HCT116 (cell line): Measurements from ENCODE around the gene WSCD2. TPM values are rescaled to one million over a fixed set of nuclear protein-coding genes. Genes with fewer than 3 reads are reported as not detected.

ENCODE experiments used
- ATAC-seq: fragments of 200-7000 bp; cut with Tn5 transposase; 2 replicates; pipeline ENCODE4 v1.9.1; 2020; ENCODE audit warnings: mild to moderate bottlenecking, moderate library complexity
- BruUV-seq: library from RNA; stranded (reverse); fragments of 400-500 nt; replicated peaks from 2 replicates; lab custom pipeline; 2021; lab: Mats Ljungman, UMichigan
- CTCF ChIA-PET: fragments of 300-600 bp; sonication (Branson Sonifier 250); formaldehyde crosslinking; loops from one replicate; lab custom pipeline; 2021; ENCODE audit warnings: antibody characterized with exemption; lab: Charles Lee
- POLR2A ChIA-PET: fragments of 300-600, 350-600 bp; sonication (Branson Sonifier 250); formaldehyde crosslinking; loops from one replicate; lab custom pipeline; 2021; ENCODE audit warnings: antibody characterized with exemption; lab: Charles Lee
- RAD21 ChIA-PET, 2 experiments: fragments of 300-600 bp; sonication (Branson Sonifier 250); formaldehyde crosslinking; loops; one replicate each; lab custom pipeline; 2023; ENCODE audit warnings: low total read pairs in 2 of 2; ENCODE audit not compliant: uncharacterized antibody in 2 of 2, unreplicated experiment in 2 of 2, low non-redundant PET in 1 of 2; lab: Charles Lee
- DNase-seq: peaks from one replicate; pipeline ENCODE4 v3.0.0-alpha.2; 2010; ENCODE audit warnings: low read depth, low spot score
- H2AFZ ChIP-seq: fragments of 200-600 bp; shearing (Covaris generic), sonication (generic); 2 replicates; pipeline ENCODE4 v1.6.1; 2017; ENCODE audit warnings: low read depth, mixed run types, mixed read lengths, antibody characterized with exemption, low read length; ENCODE audit not compliant: poor library complexity, severe bottlenecking
- H3K27ac ChIP-seq: 2 replicates; pipeline ENCODE4 v1.5.1; 2012; ENCODE audit warnings: low read depth, low read length
- H3K27me3 ChIP-seq: fragments of 200-600 bp; sonication (generic); 2 replicates; pipeline ENCODE4 v1.6.1; 2016; ENCODE audit warnings: mixed run types, low read length, mixed read lengths; ENCODE audit not compliant: insufficient read depth
- H3K36me3 ChIP-seq, 2 experiments: fragments of 200-500 bp in 1 of 2; fragments of 200-600 bp in 1 of 2; sonication (Bioruptor generic) in 1 of 2; sonication (generic) in 1 of 2; 2 replicates each; pipeline versions ENCODE4 v1.5.1 to v1.6.1; 2014 to 2016; ENCODE audit warnings: low read length in 2 of 2, inconsistent platforms in 1 of 2, mixed read lengths in 1 of 2, mixed run types in 1 of 2; ENCODE audit not compliant: insufficient read depth in 2 of 2, control insufficient read depth in 1 of 2
- H3K4me1 ChIP-seq, 2 experiments: fragments of 200-600 bp in 1 of 2; sonication (generic) in 1 of 2; 2 replicates each; pipeline versions ENCODE4 v1.5.1 to v1.6.1; 2012 to 2017; ENCODE audit warnings: low read length in 2 of 2, inconsistent platforms in 1 of 2, mild to moderate bottlenecking in 1 of 2, mixed read lengths in 1 of 2, mixed run types in 1 of 2, moderate library complexity in 1 of 2; ENCODE audit not compliant: insufficient read depth in 2 of 2, control insufficient read depth in 1 of 2
- H3K4me2 ChIP-seq: fragments of 200-600 bp; sonication (generic); 2 replicates; pipeline ENCODE4 v1.6.1; 2017; ENCODE audit warnings: mixed run types, low read length, mixed read lengths
- H3K4me3 ChIP-seq, 2 experiments: fragments of 200-600 bp in 1 of 2; sonication (generic) in 1 of 2; replicated peaks in 1 of 2; 2 replicates each; pipeline ENCODE4 v1.5.1; 2011 to 2016; ENCODE audit warnings: low read length in 2 of 2, control low read depth in 1 of 2, low read depth in 1 of 2, mild to moderate bottlenecking in 1 of 2, mixed read lengths in 1 of 2, mixed run types in 1 of 2
- H3K79me2 ChIP-seq: fragments of 200-600 bp; sonication (generic); 2 replicates; pipeline ENCODE4 v1.6.1; 2017; ENCODE audit warnings: mild to moderate bottlenecking, mixed run types, low read length, moderate library complexity, mixed read lengths; ENCODE audit not compliant: insufficient read depth
- H3K9ac ChIP-seq: fragments of 200-600 bp; sonication (generic); 2 replicates; pipeline ENCODE4 v1.6.1; 2016; ENCODE audit warnings: low read length, mixed read lengths
- H3K9me2 ChIP-seq: fragments of 200-600 bp; sonication (generic), shearing (Covaris generic); 2 replicates; pipeline ENCODE4 v1.6.1; 2017; ENCODE audit warnings: mixed run types, mild to moderate bottlenecking, moderate library complexity; ENCODE audit not compliant: insufficient read depth
- H3K9me3 ChIP-seq, 2 experiments: fragments of 200-500 bp in 1 of 2; fragments of 200-600 bp in 1 of 2; sonication (Bioruptor generic) in 1 of 2; sonication (generic) in 1 of 2; 2 replicates each; pipeline ENCODE4 v1.6.1; 2014 to 2017; ENCODE audit warnings: low read length in 2 of 2, mixed read lengths in 2 of 2, inconsistent platforms in 1 of 2, low read depth in 1 of 2, mild to moderate bottlenecking in 1 of 2, mixed run types in 1 of 2, moderate library complexity in 1 of 2; ENCODE audit not compliant: control insufficient read depth in 1 of 2, insufficient read depth in 1 of 2
- H4K20me1 ChIP-seq: fragments of 200-600 bp; sonication (generic), shearing (Covaris generic); 2 replicates; pipeline ENCODE4 v1.6.1; 2017; ENCODE audit warnings: mixed run types, mild to moderate bottlenecking, moderate library complexity; ENCODE audit not compliant: insufficient read depth
- CEBPB ChIP-seq: IDR thresholded peaks from 2 replicates; pipeline ENCODE4 v1.6.1; 2012; ENCODE audit warnings: low read depth
- EGR1 ChIP-seq: IDR thresholded peaks from 2 replicates; pipeline ENCODE4 v1.6.1; 2012; ENCODE audit warnings: low read depth
- EZH2 ChIP-seq: fragments of 200-600 bp; sonication (generic); IDR thresholded peaks from 2 replicates; pipeline ENCODE4 v1.6.1; 2017; ENCODE audit warnings: antibody characterized with exemption, mixed run types
- JUND ChIP-seq: IDR thresholded peaks from 2 replicates; pipeline ENCODE4 v1.6.1; 2012
- POLR2A ChIP-seq: IDR thresholded peaks from 2 replicates; pipeline ENCODE4 v1.7.0; 2011; ENCODE audit warnings: borderline replicate concordance; ENCODE audit not compliant: insufficient read depth, insufficient read length; ENCODE audit errors: extremely low read depth
- RAD21 ChIP-seq: IDR thresholded peaks from 2 replicates; pipeline ENCODE4 v1.6.1; 2012; ENCODE audit warnings: low read depth, mild to moderate bottlenecking
- SIN3A ChIP-seq: IDR thresholded peaks from 2 replicates; pipeline ENCODE4 v1.6.1; 2012; ENCODE audit warnings: low read depth
- SP1 ChIP-seq: IDR thresholded peaks from 2 replicates; pipeline ENCODE4 v1.6.1; 2012; ENCODE audit warnings: low read depth
- SRF ChIP-seq: IDR thresholded peaks from 2 replicates; pipeline ENCODE4 v1.6.1; 2012; ENCODE audit warnings: low read depth
- YY1 ChIP-seq: IDR thresholded peaks from 2 replicates; pipeline ENCODE4 v1.6.1; 2011; ENCODE audit warnings: low read length, low read depth, moderate library complexity, mild to moderate bottlenecking; ENCODE audit not compliant: insufficient replicate concordance; ENCODE audit errors: extremely low read depth
- ZNF274 ChIP-seq: fragments of 200-500 bp; sonication (Bioruptor generic); IDR thresholded peaks from 2 replicates; pipeline ENCODE4 v1.6.1; 2014; ENCODE audit warnings: mild to moderate bottlenecking, low read depth, low read length, inconsistent platforms
- intact Hi-C: fragments of 100-400 bp; cut with micrococcal nuclease; formaldehyde crosslinking; loops from 2 replicates; pipeline ENCODE4 v1.10.0; 2022
- total RNA-seq: library from RNA; stranded (reverse); gene quantifications from one replicate; pipeline ENCODE4 v1.2.1, GENCODE V29; 2021; ENCODE audit not compliant: unreplicated experiment
- TF ChIP-seq, protein P1 (sequence below), 3 experiments: fragments of 200-600 bp in 1 of 3; sonication (generic) in 1 of 3; IDR thresholded peaks in 2 of 3; conservative IDR thresholded peaks in 1 of 3; 2 replicates each; pipeline ENCODE4 v1.5.1; 2012 to 2017; ENCODE audit warnings: low read depth in 2 of 3, low read length in 2 of 3, antibody characterized with exemption in 1 of 3, borderline replicate concordance in 1 of 3, control low read depth in 1 of 3, mild to moderate bottlenecking in 1 of 3, mixed read lengths in 1 of 3, mixed run types in 1 of 3, moderate library complexity in 1 of 3; ENCODE audit not compliant: insufficient read depth in 1 of 3
- TF ChIP-seq, protein P2 (sequence below): IDR thresholded peaks from 2 replicates; pipeline ENCODE4 v1.6.1; 2012
- TF ChIP-seq, protein P3 (sequence below): IDR thresholded peaks from 2 replicates; pipeline ENCODE4 v1.6.1; 2012; ENCODE audit warnings: low read depth
- TF ChIP-seq, protein P4 (sequence below): IDR thresholded peaks from 2 replicates; pipeline ENCODE4 v1.6.1; 2011; ENCODE audit warnings: mild to moderate bottlenecking, low read length, moderate library complexity; ENCODE audit not compliant: insufficient replicate concordance; ENCODE audit errors: extremely low read depth

The WSCD2 gene
- total RNA-seq, 1 experiment from 2014 or later, result 0.05 TPM

DNA sequence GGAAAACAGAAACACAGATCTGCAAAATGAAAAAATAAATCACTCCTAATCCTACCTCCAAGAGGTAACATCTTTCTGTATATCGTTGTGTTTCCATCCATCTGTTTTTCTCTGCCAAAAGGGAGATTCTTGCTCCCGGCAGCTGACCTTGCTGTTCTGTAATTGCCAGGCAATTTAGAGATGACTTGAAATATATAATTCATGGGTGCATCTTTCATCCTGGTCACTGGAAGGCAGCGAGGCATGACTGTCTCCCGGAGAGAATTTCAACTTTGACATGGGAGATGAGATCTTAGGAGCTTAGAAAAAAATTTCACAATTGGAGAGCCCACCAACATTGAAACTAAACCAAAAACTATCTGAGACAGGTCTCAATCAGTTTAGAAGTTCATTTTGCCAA is 53.0 kb downstream of the WSCD2 start:
- CTCF ChIA-PET, result interaction anchor here (1.0 kb wide), 1 partner anchor 10 kb away, joined by 3 read pairs; no protein-coding TSS in a partner anchor
- no peaks in the 10 kb centered on the region for H3K36me3 ChIP-seq
- BruUV-seq, result no TSS peak
- no peaks in the 10 kb centered on the region for H3K9me3 ChIP-seq
- H3K27ac ChIP-seq, result no peak overlapping the region
- DNase-seq (no peak), ATAC-seq (no peak)
- no peak overlapping the region for H3K4me3 ChIP-seq
- no peak overlapping the region for H3K4me2 ChIP-seq
- RAD21 ChIA-PET, result no interaction called here
- no peaks in the 10 kb centered on the region for H3K4me1 ChIP-seq
- no peak for TF ChIP-seq EGR1
- TF ChIP-seq POLR2A, result no peak
- no peak for TF ChIP-seq SRF
- no peak for TF ChIP-seq CEBPB
- TF ChIP-seq, protein P1, sequence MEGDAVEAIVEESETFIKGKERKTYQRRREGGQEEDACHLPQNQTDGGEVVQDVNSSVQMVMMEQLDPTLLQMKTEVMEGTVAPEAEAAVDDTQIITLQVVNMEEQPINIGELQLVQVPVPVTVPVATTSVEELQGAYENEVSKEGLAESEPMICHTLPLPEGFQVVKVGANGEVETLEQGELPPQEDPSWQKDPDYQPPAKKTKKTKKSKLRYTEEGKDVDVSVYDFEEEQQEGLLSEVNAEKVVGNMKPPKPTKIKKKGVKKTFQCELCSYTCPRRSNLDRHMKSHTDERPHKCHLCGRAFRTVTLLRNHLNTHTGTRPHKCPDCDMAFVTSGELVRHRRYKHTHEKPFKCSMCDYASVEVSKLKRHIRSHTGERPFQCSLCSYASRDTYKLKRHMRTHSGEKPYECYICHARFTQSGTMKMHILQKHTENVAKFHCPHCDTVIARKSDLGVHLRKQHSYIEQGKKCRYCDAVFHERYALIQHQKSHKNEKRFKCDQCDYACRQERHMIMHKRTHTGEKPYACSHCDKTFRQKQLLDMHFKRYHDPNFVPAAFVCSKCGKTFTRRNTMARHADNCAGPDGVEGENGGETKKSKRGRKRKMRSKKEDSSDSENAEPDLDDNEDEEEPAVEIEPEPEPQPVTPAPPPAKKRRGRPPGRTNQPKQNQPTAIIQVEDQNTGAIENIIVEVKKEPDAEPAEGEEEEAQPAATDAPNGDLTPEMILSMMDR (IDR thresholded peaks at IDR 0.05 in 2 of 3, conservative IDR thresholded peaks at IDR 0.05 in 1 of 3; ENCODE audit: borderline replicate concordance in 1 of 3, insufficient read depth in 1 of 3, low read depth in 2 of 3, low read length in 2 of 3), result no peak
- TF ChIP-seq ZNF274, result no peak
- no peak for TF ChIP-seq SIN3A
- no peak for TF ChIP-seq JUND
- TF ChIP-seq, protein P2, sequence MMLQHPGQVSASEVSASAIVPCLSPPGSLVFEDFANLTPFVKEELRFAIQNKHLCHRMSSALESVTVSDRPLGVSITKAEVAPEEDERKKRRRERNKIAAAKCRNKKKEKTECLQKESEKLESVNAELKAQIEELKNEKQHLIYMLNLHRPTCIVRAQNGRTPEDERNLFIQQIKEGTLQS, result no peak
- no peak for TF ChIP-seq RAD21
- TF ChIP-seq EZH2, result no peak
- TF ChIP-seq YY1, result no peak
- TF ChIP-seq, protein P3, sequence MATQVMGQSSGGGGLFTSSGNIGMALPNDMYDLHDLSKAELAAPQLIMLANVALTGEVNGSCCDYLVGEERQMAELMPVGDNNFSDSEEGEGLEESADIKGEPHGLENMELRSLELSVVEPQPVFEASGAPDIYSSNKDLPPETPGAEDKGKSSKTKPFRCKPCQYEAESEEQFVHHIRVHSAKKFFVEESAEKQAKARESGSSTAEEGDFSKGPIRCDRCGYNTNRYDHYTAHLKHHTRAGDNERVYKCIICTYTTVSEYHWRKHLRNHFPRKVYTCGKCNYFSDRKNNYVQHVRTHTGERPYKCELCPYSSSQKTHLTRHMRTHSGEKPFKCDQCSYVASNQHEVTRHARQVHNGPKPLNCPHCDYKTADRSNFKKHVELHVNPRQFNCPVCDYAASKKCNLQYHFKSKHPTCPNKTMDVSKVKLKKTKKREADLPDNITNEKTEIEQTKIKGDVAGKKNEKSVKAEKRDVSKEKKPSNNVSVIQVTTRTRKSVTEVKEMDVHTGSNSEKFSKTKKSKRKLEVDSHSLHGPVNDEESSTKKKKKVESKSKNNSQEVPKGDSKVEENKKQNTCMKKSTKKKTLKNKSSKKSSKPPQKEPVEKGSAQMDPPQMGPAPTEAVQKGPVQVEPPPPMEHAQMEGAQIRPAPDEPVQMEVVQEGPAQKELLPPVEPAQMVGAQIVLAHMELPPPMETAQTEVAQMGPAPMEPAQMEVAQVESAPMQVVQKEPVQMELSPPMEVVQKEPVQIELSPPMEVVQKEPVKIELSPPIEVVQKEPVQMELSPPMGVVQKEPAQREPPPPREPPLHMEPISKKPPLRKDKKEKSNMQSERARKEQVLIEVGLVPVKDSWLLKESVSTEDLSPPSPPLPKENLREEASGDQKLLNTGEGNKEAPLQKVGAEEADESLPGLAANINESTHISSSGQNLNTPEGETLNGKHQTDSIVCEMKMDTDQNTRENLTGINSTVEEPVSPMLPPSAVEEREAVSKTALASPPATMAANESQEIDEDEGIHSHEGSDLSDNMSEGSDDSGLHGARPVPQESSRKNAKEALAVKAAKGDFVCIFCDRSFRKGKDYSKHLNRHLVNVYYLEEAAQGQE, result no peak
- TF ChIP-seq, protein P4, sequence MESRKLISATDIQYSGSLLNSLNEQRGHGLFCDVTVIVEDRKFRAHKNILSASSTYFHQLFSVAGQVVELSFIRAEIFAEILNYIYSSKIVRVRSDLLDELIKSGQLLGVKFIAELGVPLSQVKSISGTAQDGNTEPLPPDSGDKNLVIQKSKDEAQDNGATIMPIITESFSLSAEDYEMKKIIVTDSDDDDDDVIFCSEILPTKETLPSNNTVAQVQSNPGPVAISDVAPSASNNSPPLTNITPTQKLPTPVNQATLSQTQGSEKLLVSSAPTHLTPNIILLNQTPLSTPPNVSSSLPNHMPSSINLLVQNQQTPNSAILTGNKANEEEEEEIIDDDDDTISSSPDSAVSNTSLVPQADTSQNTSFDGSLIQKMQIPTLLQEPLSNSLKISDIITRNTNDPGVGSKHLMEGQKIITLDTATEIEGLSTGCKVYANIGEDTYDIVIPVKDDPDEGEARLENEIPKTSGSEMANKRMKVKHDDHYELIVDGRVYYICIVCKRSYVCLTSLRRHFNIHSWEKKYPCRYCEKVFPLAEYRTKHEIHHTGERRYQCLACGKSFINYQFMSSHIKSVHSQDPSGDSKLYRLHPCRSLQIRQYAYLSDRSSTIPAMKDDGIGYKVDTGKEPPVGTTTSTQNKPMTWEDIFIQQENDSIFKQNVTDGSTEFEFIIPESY, result no peak
- no peak for TF ChIP-seq SP1
- no peaks in the 10 kb centered on the region for H3K9me2 ChIP-seq
- H3K9ac ChIP-seq, result no peak overlapping the region
- H4K20me1 ChIP-seq, result no peaks in the 10 kb centered on the region
- peaks cover 30% of the 10 kb centered on the region; the same call in 1 of the 2 replicates for H3K27me3 ChIP-seq
- no peaks in the 10 kb centered on the region for H3K79me2 ChIP-seq
- intact Hi-C loops, result no loop called here
- no peak overlapping the region for H2AFZ ChIP-seq
- POLR2A ChIA-PET, result no interaction called here
